LNCAP (cell line): Measurements from ENCODE around the gene MAMDC2.
A peak's percentile ranks its signal among the peaks of the same experiment; 100 is the strongest.

Experiments used
- CTCF ChIP-seq: fragments of 450-650 bp; IDR thresholded peaks from 2 replicates; pipeline ENCODE4 v1.5.1; 2017; ENCODE audit warnings: mild to moderate bottlenecking

MAMDC2 gene

GRCh38 chr9:70222354-70222753, 178.7 kb downstream of the MAMDC2 start:
- no peak for TF ChIP-seq CTCF

- TF ChIP-seq CTCF = no peak
Observed at GRCh38 chr9:70228118-70228517, 184.5 kb downstream of the MAMDC2 start.

- no peak for TF ChIP-seq CTCF
Observed at GRCh38 chr9:70228611-70229010, 185.0 kb downstream of the MAMDC2 start.

GRCh38 chr9:70229026-70229425, 185.4 kb downstream of the MAMDC2 start:
- TF ChIP-seq CTCF = no peak

- TF ChIP-seq CTCF = peak; percentile 49; the same call in 1 of the 2 replicates
Observed at GRCh38 chr9:70229579-70229978, 185.9 kb downstream of the MAMDC2 start.

GRCh38 chr9:70232476-70232875, 188.8 kb downstream of the MAMDC2 start:
- TF ChIP-seq CTCF = no peak

- TF ChIP-seq CTCF = no peak
Observed at GRCh38 chr9:70250221-70250620, 206.6 kb downstream of the MAMDC2 start.

- no peak for TF ChIP-seq CTCF
Observed at GRCh38 chr9:70255486-70255885, 211.8 kb downstream of the MAMDC2 start.
